PC-9 (cell line): Measurements from ENCODE around the gene SPOP.

Source experiments
- CTCF ChIP-seq: fragments of 200-600 bp; sonication (generic); conservative IDR thresholded peaks from 2 replicates; pipeline ENCODE4 v1.6.1; 2017; ENCODE audit warnings: mixed run types, antibody characterized with exemption, mild to moderate bottlenecking, moderate library complexity
- EZH2 ChIP-seq: fragments of 200-600 bp; sonication (generic); IDR thresholded peaks from 2 replicates; pipeline ENCODE4 v1.8.0; 2017; ENCODE audit warnings: antibody characterized with exemption, low read depth

GRCh38 chr17:49552070-49552751 is 125.7 kb downstream of the SPOP start:
- no peak for TF ChIP-seq EZH2
- no peak for TF ChIP-seq CTCF
